ENCODE data around the gene MME.

MME gene

DNA sequence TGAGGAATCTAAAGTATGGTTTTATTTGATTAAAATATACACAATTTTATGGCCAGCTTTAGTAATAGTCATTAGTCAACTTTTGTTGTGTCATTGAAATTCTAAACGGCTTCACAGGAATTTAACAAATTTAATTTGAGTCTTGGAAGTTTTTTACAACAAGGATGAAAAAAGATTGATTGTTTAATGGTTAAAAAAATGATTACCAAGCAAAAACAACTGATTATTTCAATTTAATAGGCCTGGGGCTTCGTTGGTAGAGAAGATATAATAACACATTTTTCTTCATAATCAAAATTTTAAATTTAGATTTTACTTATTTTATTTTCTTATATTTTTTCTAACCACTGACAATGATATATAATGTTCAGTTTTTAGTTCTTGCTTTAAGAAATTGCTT is 4.4 kb downstream of the MME start:
- Mint-ChIP-seq H3K9me3 (no peaks in the 10 kb centered on the region), H3K27ac (no peak overlapping the region), H3K27me3 (ENCODE audit: low read depth) (peaks cover 48% of the 10 kb centered on the region), H3K4me3 (no peak overlapping the region), H3K4me1 (peaks cover 8% of the 10 kb centered on the region), H3K36me3 (ENCODE audit: low read depth) (peaks cover 31% of the 10 kb centered on the region)
- no peak for TF ChIP-seq CTCF (IDR thresholded peaks at IDR 0.05; ENCODE audit: unreplicated experiment in 3 of 3)

GRCh38 chr3:155086051-155086450 is 5.9 kb downstream of the MME start:
- H3K27me3 Mint-ChIP-seq (ENCODE audit: low read depth), result peaks cover 33% of the 10 kb centered on the region
- no peaks in the 10 kb centered on the region for H3K9me3 Mint-ChIP-seq
- no peak overlapping the region for H3K27ac Mint-ChIP-seq
- peaks cover 34% of the 10 kb centered on the region for H3K36me3 Mint-ChIP-seq (ENCODE audit: low read depth)
- no peak for TF ChIP-seq CTCF (IDR thresholded peaks at IDR 0.05; ENCODE audit: unreplicated experiment in 3 of 3)
- H3K4me1 Mint-ChIP-seq, result no peaks in the 10 kb centered on the region
- H3K4me3 Mint-ChIP-seq, result no peak overlapping the region

GRCh38 chr3:155088706-155089345 is 8.7 kb downstream of the MME start:
- Mint-ChIP-seq H3K27me3 (ENCODE audit: low read depth) (peaks cover 11% of the 10 kb centered on the region), H3K4me1 (no peaks in the 10 kb centered on the region), H3K9me3 (no peaks in the 10 kb centered on the region), H3K36me3 (ENCODE audit: low read depth) (peaks cover 39% of the 10 kb centered on the region), H3K4me3 (no peak overlapping the region), H3K27ac (no peak overlapping the region)
- TF ChIP-seq CTCF (IDR thresholded peaks at IDR 0.05; ENCODE audit: unreplicated experiment in 3 of 3), result no peak

DNA sequence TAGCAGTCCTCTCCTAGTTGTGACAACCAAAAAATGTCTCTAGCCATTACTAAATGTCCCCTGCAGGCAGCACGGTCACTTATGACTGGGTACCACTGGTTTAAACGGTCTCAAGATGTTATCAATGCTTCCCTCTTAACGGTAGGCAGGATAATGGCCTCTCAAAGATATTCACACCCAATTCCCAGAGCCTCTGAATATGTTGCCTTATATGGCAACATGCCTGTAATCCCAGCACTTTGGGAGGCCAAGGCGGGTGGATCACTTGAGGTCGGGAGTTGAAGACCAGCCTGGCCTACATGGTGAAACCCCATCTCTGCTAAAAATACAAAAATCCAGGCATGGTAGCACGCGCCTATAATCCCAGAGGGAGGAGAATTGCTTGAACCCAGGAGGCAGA is 9.4 kb downstream of the MME start:
- peaks cover 43% of the 10 kb centered on the region for H3K36me3 Mint-ChIP-seq (ENCODE audit: low read depth)
- H3K27me3 Mint-ChIP-seq (ENCODE audit: low read depth), result peaks cover 11% of the 10 kb centered on the region

DNA sequence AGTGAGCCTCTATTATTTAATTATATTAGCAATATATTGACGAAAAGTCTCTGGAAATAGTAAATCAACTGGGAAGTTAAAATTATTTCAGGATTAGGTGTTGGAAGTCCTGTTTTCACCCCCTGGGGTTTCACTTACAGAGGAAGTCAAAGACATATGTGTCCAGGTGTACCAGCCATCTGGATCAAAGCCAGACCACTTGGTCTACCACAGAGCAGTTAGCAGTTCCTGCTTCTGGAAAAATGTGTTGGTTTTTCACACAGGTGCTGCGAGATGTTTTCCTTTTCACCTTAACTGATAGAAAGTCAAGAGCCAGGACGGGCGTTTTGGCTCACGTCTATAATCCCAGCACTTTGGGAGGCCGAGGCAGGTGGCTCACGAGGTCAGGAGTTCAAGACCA is 13.1 kb downstream of the MME start:
- Mint-ChIP-seq H3K9me3 (no peaks in the 10 kb centered on the region), H3K36me3 (ENCODE audit: low read depth) (peaks cover 22% of the 10 kb centered on the region), H3K27me3 (ENCODE audit: low read depth) (no peaks in the 10 kb centered on the region), H3K4me1 (no peaks in the 10 kb centered on the region), H3K27ac (no peak overlapping the region), H3K4me3 (no peak overlapping the region)
- no peak for TF ChIP-seq CTCF (IDR thresholded peaks at IDR 0.05; ENCODE audit: unreplicated experiment in 3 of 3)

More for the DNA sequence above, 9.4 kb downstream of the MME start:
- no peaks in the 10 kb centered on the region for H3K4me1 Mint-ChIP-seq
- no peak overlapping the region for H3K4me3 Mint-ChIP-seq
- H3K9me3 Mint-ChIP-seq, result no peaks in the 10 kb centered on the region
- TF ChIP-seq CTCF (IDR thresholded peaks at IDR 0.05; ENCODE audit: unreplicated experiment in 3 of 3), result no peak
- no peak overlapping the region for H3K27ac Mint-ChIP-seq

DNA sequence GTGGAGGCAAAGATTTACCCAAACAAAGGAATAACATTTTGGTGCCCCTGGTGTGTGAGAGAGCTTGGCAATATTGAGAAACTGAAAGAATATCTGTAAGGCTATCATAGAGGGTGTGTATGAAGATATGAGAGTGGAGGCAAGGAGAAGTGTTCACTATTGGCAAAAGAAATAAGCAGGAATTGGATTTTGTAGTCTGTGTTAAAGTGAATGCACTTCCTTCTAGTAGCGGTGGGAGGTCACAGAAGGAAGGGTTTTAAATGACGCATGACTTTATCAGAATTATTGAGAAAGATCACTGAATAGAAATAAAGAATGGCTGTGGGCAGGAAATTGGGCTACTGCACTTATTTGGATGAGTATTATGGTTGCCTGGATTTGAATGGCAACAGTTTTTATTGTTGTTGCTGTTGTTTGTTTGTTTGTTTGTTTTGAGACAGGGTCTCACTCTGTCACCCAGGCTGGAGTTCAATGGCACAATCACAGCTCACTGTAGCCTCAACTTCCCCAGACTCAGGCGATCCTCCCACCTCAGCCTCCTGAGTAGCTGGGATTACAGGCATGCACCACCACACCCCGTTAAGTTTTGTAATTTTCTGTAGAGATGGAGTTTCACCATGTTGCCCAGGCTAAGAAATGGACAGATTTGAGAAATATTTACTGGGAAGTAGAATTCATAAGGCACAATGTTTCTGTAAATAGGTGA is 16.3 kb downstream of the MME start:
- H3K9me3 Mint-ChIP-seq, result peaks cover 10% of the 10 kb centered on the region
- no peaks in the 10 kb centered on the region for H3K4me1 Mint-ChIP-seq
- H3K27me3 Mint-ChIP-seq (ENCODE audit: low read depth), result no peaks in the 10 kb centered on the region
- peaks cover 23% of the 10 kb centered on the region for H3K36me3 Mint-ChIP-seq (ENCODE audit: low read depth)
- TF ChIP-seq CTCF (IDR thresholded peaks at IDR 0.05; ENCODE audit: unreplicated experiment in 3 of 3), result no peak
- no peak overlapping the region for H3K4me3 Mint-ChIP-seq
- no peak overlapping the region for H3K27ac Mint-ChIP-seq
